Thyroid gland (tissue), 4 donors: ENCODE results near the gene SMIM41.

ENCODE experiments used
- CTCF ChIP-seq, 6 experiments: fragments of 200-600 bp in 3 of 6; fragments of 450-650 bp in 3 of 6; sonication (generic) in 3 of 6; IDR thresholded peaks; one replicate each; pipeline ENCODE4 v1.5.1; 2016 to 2019; ENCODE audit warnings: antibody characterized with exemption in 6 of 6, mild to moderate bottlenecking in 2 of 6, inconsistent platforms in 1 of 6, moderate library complexity in 1 of 6
- POLR2A ChIP-seq, 2 donors: fragments of 450-650 bp; IDR thresholded peaks; one replicate each; pipeline ENCODE4 v1.6.1; 2017; ENCODE audit warnings: antibody characterized with exemption in 2 of 2, mild to moderate bottlenecking in 2 of 2, moderate library complexity in 1 of 2

DNA sequence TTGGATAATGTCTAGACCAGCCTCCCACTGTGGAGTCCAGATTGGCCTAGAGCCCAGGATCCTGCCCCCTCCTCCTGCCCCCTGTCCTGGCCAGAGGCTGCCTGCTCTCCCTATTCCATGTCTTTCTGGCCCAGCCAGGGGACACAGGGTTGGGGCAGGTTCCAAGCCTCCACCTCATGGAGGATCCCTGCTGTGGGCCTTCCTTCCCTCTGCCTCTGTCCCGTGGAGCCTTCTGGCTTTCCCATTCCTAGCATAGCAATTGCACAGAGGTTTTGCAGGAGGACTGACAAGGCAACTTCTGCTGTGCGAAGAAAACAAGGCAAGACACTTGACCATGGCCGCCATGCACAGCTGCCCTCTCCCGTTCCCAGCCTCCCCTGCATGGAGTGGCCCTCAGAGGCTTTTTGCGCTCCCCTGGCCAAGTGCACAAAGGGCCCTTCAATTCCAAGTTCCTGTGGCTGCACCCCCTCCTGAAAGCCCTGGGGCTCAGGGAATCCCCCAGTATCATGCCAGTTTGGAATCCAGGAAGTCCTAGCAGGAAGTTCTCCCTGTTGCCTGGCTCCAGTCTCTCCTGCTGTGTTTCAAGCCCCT, 70.2 kb downstream of the SMIM41 start:
- TF ChIP-seq CTCF (IDR thresholded peaks at IDR 0.05) = no peak
- peak in 1 of 2 donors; percentile 45 for TF ChIP-seq POLR2A (IDR thresholded peaks at IDR 0.05)
